RWPE1 (cell line): Measurements from ENCODE around the gene MDM2.

Experiments used
- CTCF ChIA-PET: fragments of 350-600 bp; sonication (Branson Sonifier 250); formaldehyde crosslinking; extraction: SDS; loops from one replicate; lab custom pipeline; 2021; lab: Yijun Ruan, JAX
- POLR2A ChIA-PET: fragments of 400-600 bp; formaldehyde crosslinking; extraction: SDS; loops from one replicate; lab custom pipeline; 2020; ENCODE audit warnings: antibody characterized with exemption; ENCODE audit not compliant: low non-redundant PET; lab: Yijun Ruan, JAX
- DNase-seq: peaks from one replicate; pipeline ENCODE4 v3.0.0; 2012; ENCODE audit warnings: low spot score
- H3K27ac ChIP-seq: fragments of 450-650 bp; 2 replicates; pipeline ENCODE4 v1.5.1; 2017
- CTCF ChIP-seq: fragments of 450-650 bp; conservative IDR thresholded peaks from 2 replicates; pipeline ENCODE4 v1.5.1; 2017; ENCODE audit warnings: low read depth, mild to moderate bottlenecking

MDM2 gene

GRCh38 chr12:68891141-68891540 is 83.2 kb downstream of the MDM2 start:
- no peak overlapping the region for H3K27ac ChIP-seq
- POLR2A ChIA-PET: no interaction called here
- no peak for DNase-seq
- TF ChIP-seq CTCF: no peak
- CTCF ChIA-PET: interaction anchor here (1.0 kb wide), 1 partner anchor 14 kb away, joined by 3 read pairs; no protein-coding TSS in a partner anchor

- no peak for DNase-seq
- no peak overlapping the region for H3K27ac ChIP-seq
- ChIA-PET CTCF (no interaction called here), POLR2A (no interaction called here)
- no peak for TF ChIP-seq CTCF
These were observed 85.2 kb downstream of the MDM2 start for GRCh38 chr12:68893201-68893600.

GRCh38 chr12:68893741-68894140 is 85.8 kb downstream of the MDM2 start:
- CTCF ChIA-PET: interaction anchor here (0.6 kb wide), 1 partner anchor 153 kb away, joined by 3 read pairs; no protein-coding TSS in a partner anchor
- no peak for TF ChIP-seq CTCF

GRCh38 chr12:68894276-68894855 is 86.4 kb downstream of the MDM2 start:
- DNase-seq: no peak
- no peak for TF ChIP-seq CTCF
- POLR2A ChIA-PET: no interaction called here
- CTCF ChIA-PET: interaction anchor here (0.6 kb wide), 1 partner anchor 152 kb away, joined by 3 read pairs; no protein-coding TSS in a partner anchor
- no peak overlapping the region for H3K27ac ChIP-seq

More at GRCh38 chr12:68893741-68894140, 85.8 kb downstream of the MDM2 start:
- no peak overlapping the region for H3K27ac ChIP-seq
- POLR2A ChIA-PET: no interaction called here
- DNase-seq: no peak

GRCh38 chr12:68896881-68897540 is 89.0 kb downstream of the MDM2 start:
- no peak for DNase-seq
- H3K27ac ChIP-seq: no peak overlapping the region
- TF ChIP-seq CTCF: no peak
- POLR2A ChIA-PET: no interaction called here
- CTCF ChIA-PET: interaction anchor here (1.6 kb wide), 1 partner anchor 195 kb away, joined by 4 read pairs; no protein-coding TSS in a partner anchor

GRCh38 chr12:68899251-68899771 is 91.3 kb downstream of the MDM2 start:
- ChIA-PET CTCF (interaction anchor here (0.6 to 0.9 kb wide), 2 partner anchors 9 to 171 kb away, joined by 3 read pairs; no protein-coding TSS in a partner anchor), POLR2A (no interaction called here)
- peak; percentile 41 for DNase-seq
- no peak overlapping the region for H3K27ac ChIP-seq
- no peak; the same call in 1 of the 2 replicates for TF ChIP-seq CTCF
